Measurements from ENCODE around the gene KCNQ5. TPM values are rescaled to one million over a fixed set of nuclear protein-coding genes. Genes with fewer than 3 reads are reported as not detected.

KCNQ5 gene
- total RNA-seq, 2 donors from 2014 or later, result 0.22 to 0.56 TPM

DNA sequence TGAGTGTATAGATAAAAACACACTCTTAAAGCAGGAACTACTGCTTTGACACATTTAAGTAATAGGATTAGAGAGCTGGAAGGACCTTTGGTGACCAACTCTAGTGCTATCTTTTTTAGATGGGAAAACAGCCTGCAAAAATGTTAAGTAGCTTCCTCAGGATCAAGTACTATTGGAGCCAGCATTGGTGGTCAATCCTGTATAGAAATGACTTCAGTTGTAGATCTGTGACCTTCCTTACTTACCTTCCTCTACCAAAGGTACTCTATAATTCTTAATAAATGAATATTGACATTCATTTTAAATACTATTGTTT lies 18.7 kb downstream of the KCNQ5 start:
- no peak overlapping the region for H3K27ac ChIP-seq
- H3K9ac ChIP-seq (ENCODE audit: low read depth in 2 of 2, low read length in 2 of 2), result no peak overlapping the region
- no peak overlapping the region for H3K4me3 ChIP-seq
- TF ChIP-seq, protein P1, sequence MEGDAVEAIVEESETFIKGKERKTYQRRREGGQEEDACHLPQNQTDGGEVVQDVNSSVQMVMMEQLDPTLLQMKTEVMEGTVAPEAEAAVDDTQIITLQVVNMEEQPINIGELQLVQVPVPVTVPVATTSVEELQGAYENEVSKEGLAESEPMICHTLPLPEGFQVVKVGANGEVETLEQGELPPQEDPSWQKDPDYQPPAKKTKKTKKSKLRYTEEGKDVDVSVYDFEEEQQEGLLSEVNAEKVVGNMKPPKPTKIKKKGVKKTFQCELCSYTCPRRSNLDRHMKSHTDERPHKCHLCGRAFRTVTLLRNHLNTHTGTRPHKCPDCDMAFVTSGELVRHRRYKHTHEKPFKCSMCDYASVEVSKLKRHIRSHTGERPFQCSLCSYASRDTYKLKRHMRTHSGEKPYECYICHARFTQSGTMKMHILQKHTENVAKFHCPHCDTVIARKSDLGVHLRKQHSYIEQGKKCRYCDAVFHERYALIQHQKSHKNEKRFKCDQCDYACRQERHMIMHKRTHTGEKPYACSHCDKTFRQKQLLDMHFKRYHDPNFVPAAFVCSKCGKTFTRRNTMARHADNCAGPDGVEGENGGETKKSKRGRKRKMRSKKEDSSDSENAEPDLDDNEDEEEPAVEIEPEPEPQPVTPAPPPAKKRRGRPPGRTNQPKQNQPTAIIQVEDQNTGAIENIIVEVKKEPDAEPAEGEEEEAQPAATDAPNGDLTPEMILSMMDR (IDR thresholded peaks at IDR 0.05), result no peak
- no peaks in the 10 kb centered on the region for H3K27me3 ChIP-seq
- H3K36me3 ChIP-seq, result no peaks in the 10 kb centered on the region
- no peaks in the 10 kb centered on the region for H3K9me3 ChIP-seq
- no peaks in the 10 kb centered on the region for H3K4me1 ChIP-seq
- DNase-seq, result no peak
- intact Hi-C loops (cut with DNase I), result no loop called here

DNA sequence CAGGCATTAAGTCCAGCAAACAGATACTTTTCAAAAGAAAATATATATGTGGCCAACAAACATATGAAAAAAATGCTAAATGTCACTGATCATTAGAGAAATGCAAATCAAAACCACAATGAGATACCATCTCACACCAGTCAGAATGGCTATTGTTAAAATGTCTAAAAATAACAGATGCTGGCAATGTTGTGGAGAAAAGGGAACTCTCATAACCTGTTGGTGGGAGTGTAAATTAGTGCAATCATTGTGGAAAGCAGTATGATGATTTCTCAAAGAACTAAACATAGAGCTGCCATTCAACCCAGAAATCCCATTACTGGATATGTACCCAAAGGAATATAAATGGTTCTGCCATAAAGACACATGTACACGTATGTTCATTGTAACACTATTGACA lies 20.6 kb downstream of the KCNQ5 start:
- TF ChIP-seq, protein P1 (IDR thresholded peaks at IDR 0.05), result no peak
- Histone ChIP-seq H3K9me3 (no peaks in the 10 kb centered on the region), H3K4me1 (no peaks in the 10 kb centered on the region), H3K4me3 (no peak overlapping the region), H3K36me3 (no peaks in the 10 kb centered on the region), H3K27ac (no peak overlapping the region), H3K9ac (ENCODE audit: low read depth in 2 of 2, low read length in 2 of 2) (no peak overlapping the region), H3K27me3 (no peaks in the 10 kb centered on the region)
- intact Hi-C loops (cut with DNase I), result no loop called here
- DNase-seq, result no peak

DNA sequence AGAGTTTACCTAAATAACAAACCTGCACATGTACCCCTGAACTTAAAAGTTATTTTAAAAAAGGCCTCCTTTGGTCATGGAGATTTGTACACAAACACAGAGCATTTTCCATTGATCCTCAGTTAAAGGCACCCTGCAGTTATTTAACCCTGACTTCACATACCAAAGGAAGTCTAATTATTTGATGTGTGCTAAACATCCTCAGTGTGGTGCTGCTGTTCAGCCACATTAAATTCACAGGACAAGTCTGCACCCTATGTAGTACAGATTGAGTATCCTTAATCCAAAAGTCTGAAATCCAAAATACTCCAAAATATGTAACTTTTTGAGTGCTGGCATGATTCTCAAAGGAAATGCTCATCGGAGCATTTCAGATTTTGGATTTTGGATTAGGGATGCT lies 21.4 kb downstream of the KCNQ5 start:
- no peaks in the 10 kb centered on the region for H3K9me3 ChIP-seq
- no peaks in the 10 kb centered on the region for H3K4me1 ChIP-seq
- intact Hi-C loops (cut with DNase I), result no loop called here
- no peaks in the 10 kb centered on the region for H3K36me3 ChIP-seq
- no peak overlapping the region for H3K9ac ChIP-seq (ENCODE audit: low read depth in 2 of 2, low read length in 2 of 2)
- TF ChIP-seq, protein P1 (IDR thresholded peaks at IDR 0.05), result no peak
- no peak overlapping the region for H3K27ac ChIP-seq
- no peak for DNase-seq
- H3K4me3 ChIP-seq, result no peak overlapping the region
- no peaks in the 10 kb centered on the region for H3K27me3 ChIP-seq

DNA sequence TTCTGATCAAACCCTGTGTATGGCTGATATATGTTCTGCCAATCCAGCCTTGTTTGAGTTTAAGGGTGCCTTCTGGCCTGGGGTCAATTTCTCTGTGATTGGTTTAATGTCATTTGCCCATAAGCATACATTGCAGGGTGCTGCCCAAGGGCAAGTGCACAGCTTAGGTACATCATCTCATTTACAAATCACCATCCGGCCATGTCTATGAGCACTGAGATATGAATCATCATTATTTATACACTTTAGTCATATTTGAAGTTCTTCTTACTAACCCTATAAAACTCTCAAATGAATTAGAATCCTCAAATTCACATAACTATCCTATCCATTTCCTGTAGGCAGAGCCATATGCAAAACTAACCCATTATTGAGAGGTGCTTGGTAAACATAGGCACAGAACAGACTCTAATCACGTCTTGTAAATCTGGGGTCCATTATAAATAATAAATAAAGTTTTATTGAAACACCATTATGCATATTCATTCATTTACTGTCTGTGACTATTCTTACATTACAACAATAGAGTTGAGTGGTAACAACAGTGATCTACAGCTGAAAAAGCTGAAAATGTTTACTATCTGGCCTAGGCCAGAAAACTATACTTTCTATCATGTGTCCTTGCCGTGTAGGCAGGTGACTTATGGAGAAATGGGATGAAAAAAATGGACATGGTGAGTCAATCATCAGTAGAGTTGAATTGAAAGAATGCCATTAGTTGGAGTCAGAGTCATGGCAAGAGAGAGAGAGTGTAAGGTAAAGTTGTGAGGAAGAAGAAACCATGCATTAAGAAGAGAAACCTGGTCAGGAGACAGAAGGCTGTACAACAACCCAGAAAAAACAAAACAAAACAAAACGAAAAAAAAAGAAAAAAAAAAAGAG lies 25.0 kb downstream of the KCNQ5 start:
- intact Hi-C loops (cut with DNase I), result no loop called here

DNA sequence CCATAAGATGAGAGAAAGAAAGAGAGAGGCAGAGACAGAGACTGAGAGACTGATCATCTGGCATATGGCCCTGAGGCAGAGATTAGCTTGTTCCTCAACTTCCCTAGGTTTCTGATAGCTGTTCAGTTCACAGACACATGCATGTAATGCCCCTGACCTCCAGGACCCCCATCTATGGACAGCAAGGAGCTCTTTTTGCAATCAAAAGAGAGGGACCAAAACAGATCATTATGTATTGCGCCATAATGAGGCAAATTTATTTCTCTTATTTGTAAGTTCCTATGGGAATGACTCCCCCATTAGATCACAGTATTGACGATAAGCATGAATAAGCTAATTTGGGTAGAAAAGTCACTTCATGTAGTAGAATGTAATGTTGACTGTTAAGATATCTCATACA lies 25.6 kb downstream of the KCNQ5 start:
- no peaks in the 10 kb centered on the region for H3K27me3 ChIP-seq
- no peaks in the 10 kb centered on the region for H3K4me1 ChIP-seq
- TF ChIP-seq, protein P1 (IDR thresholded peaks at IDR 0.05), result no peak
- H3K36me3 ChIP-seq, result no peaks in the 10 kb centered on the region
- no peaks in the 10 kb centered on the region for H3K9me3 ChIP-seq
- no peak overlapping the region for H3K27ac ChIP-seq
- no peak overlapping the region for H3K9ac ChIP-seq (ENCODE audit: low read depth in 2 of 2, low read length in 2 of 2)
- no peak for DNase-seq
- intact Hi-C loops (cut with DNase I), result no loop called here
- H3K4me3 ChIP-seq, result no peak overlapping the region

More for the DNA sequence above, 25.0 kb downstream of the KCNQ5 start:
- no peak for DNase-seq
- no peaks in the 10 kb centered on the region for H3K27me3 ChIP-seq
- no peak overlapping the region for H3K9ac ChIP-seq (ENCODE audit: low read depth in 2 of 2, low read length in 2 of 2)
- TF ChIP-seq, protein P1 (IDR thresholded peaks at IDR 0.05), result no peak
- no peak overlapping the region for H3K27ac ChIP-seq
- H3K9me3 ChIP-seq, result no peaks in the 10 kb centered on the region
- no peaks in the 10 kb centered on the region for H3K4me1 ChIP-seq
- no peak overlapping the region for H3K4me3 ChIP-seq
- H3K36me3 ChIP-seq, result no peaks in the 10 kb centered on the region
